GM18867 (cell line): ENCODE measurements around the gene CHERP.
"Not testable (repeated sequence)": the region's sequence is repeated elsewhere in the genome, so short reads cannot be mapped to it uniquely, and the experiment has no call there.

Experiments
- ATAC-seq: cut with Tn5 transposase; IDR thresholded peaks from one replicate; pipeline ENCODE4 v1.9.1; 2021; ENCODE audit warnings: mild to moderate bottlenecking, moderate library complexity; ENCODE audit not compliant: unreplicated experiment

CHERP gene

DNA sequence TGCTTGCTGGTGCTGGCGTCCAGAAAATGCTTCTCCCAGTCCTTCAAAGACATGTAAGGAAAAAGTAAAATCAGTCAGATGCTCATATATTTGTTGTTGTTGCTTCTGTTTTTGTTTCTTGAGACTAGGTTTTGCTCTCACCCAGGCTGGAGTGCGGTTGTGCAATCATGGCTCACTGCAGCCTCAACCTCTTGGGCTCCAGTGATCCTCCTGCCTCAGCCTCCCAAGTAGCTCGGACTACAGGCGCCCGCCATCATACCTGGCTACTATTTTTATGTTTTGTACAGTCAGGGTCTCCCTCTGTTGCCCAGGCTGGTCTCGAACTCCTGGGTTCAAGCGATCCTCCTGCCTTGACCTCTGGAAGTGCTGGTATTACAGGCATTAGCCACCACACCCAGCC is 59.5 kb downstream of the CHERP start:
- no peak for ATAC-seq

- no peak for ATAC-seq
Observed at GRCh38 chr19:16477311-16477710, 64.9 kb downstream of the CHERP start.

GRCh38 chr19:16476401-16476800 is 65.8 kb downstream of the CHERP start:
- no peak for ATAC-seq

DNA sequence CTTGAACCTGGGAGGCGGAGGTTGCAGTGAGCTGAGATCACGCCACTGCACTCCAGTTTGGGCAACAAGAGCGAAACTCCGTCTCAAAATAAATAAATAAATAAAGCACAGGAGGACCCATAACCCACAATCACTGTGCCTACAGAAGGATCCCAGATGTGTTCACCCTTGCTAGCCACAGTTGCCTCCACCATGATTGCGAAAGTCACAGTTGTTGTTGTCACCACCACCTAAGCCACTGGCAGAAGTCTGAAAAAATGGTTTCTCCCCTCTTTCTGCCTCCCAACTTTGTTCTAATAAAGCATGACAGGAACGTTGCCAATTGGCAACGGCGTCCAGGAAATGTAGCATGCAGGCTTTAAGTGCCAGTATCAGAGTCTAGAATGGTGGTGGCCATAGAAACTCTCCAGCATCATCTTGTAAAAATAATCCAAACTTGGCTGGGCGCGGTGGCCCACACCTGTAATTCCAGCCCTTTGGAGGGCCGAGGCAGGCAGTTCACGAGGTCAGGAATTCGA is 68.3 kb downstream of the CHERP start:
- ATAC-seq = no peak

GRCh38 chr19:16472992-16473391 is 69.2 kb downstream of the CHERP start:
- ATAC-seq = no peak

DNA sequence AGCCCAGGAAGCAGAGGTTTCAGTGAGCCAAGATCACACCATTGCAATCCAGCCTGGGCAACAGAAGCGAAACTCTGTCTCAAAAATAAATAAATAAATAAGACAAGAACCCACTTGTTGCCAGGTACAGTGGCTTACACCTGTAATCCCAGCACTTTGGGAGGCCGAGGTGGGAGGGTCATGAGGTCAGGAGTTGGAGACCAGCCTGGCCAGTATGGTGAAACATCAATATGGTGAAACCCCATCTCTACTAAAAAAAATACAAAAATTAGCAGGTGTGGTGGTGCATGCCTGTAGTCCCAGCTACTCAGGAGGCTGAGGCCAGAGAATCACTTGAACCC is 69.7 kb downstream of the CHERP start:
- ATAC-seq = not testable (repeated sequence)

DNA sequence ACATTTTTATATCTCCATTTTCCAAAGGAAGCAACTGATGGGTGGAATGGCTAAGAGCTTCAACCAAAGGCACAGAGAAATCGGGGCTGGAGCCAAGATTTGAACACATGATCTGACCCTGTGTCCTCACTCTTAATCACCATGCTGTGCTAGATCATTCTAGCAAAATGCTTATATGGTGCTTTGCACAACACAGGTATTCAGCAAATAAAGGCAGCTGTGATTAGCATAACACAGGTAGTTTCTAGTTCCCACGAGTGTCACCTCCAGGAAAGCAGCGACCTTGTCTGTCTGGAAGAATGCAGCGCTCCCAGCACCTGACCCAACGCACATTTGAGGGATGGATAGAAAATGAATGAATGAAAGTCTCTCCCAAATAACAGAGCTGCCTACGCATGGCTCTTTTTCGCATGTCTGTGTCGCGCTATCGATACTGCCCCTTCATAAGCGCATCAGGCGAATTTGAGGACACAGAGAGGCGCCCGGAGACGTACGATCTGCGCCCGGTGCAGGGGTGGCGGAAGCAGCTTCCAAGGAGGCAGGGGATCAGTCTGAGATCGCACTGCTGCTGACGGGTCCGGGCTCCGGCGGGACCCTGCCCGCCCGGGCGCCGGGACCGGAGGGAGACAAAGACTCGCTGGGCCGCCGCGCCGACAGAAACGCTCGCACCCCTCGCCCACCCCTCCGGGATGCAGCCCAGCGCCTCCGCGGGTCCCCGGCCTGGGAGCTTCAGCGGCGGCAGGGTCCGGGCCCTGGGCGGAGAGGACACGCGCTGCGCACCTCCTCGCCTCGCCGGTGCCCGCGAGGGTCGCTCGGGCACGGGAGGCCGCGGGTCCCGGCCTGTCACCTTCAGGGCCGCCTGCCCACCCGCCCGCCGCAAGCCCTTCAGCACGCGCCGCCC is 71.1 kb downstream of the CHERP start:
- ATAC-seq = peak; percentile 29

GRCh38 chr19:16470541-16470910 is 71.7 kb downstream of the CHERP start:
- no peak for ATAC-seq
